Small intestine (tissue), 7 donors: ENCODE data around the gene LMOD1. TPM values are rescaled to one million over a fixed set of nuclear protein-coding genes. Genes with fewer than 3 reads are reported as not detected.
"Not testable (repeated sequence)": the region's sequence is repeated elsewhere in the genome, so short reads cannot be mapped to it uniquely, and the experiment has no call there.

Experiments used
- DNase-seq, 2 donors: peaks; one replicate each; pipeline versions ENCODE4 v3.0.0 to v3.0.0-alpha.2; 2013
- FAIRE-seq: peaks from 2 replicates; lab custom pipeline; 2012; peaks lifted over from hg19 to GRCh38; lab: Jason Lieb, UNC
- H3K27ac ChIP-seq, 3 donors: one replicate each; pipeline ENCODE4 v1.5.1; 2013; ENCODE audit warnings: low read length in 2 of 3, mild to moderate bottlenecking in 2 of 3, control low read depth in 1 of 3, inconsistent platforms in 1 of 3, low read depth in 1 of 3, moderate library complexity in 1 of 3
- H3K27me3 ChIP-seq, 3 donors: one replicate each; pipeline ENCODE4 v1.6.1; 2013; ENCODE audit warnings: low read length in 3 of 3, inconsistent platforms in 1 of 3; ENCODE audit not compliant: control insufficient read depth in 3 of 3, insufficient read depth in 3 of 3
- H3K36me3 ChIP-seq, 3 donors: one replicate each; pipeline ENCODE4 v1.6.1; 2013; ENCODE audit warnings: low read length in 3 of 3, inconsistent platforms in 1 of 3, low read depth in 1 of 3, mild to moderate bottlenecking in 1 of 3, moderate library complexity in 1 of 3; ENCODE audit not compliant: control insufficient read depth in 3 of 3, insufficient read depth in 2 of 3
- H3K4me1 ChIP-seq, 3 donors: one replicate each; pipeline ENCODE4 v1.6.1; 2013; ENCODE audit warnings: low read length in 2 of 3, inconsistent platforms in 1 of 3, low read depth in 1 of 3, mild to moderate bottlenecking in 1 of 3, moderate library complexity in 1 of 3; ENCODE audit not compliant: control insufficient read depth in 3 of 3, insufficient read depth in 2 of 3
- H3K4me3 ChIP-seq, 3 donors: one replicate each; pipeline ENCODE4 v1.5.1; 2013; ENCODE audit warnings: low read length in 3 of 3, control low read depth in 1 of 3, inconsistent platforms in 1 of 3, low read depth in 1 of 3, mild to moderate bottlenecking in 1 of 3, moderate library complexity in 1 of 3
- H3K9me3 ChIP-seq, 2 donors: one replicate each; pipeline ENCODE4 v1.6.1; 2013; ENCODE audit warnings: low read depth in 1 of 2, low read length in 1 of 2; ENCODE audit not compliant: control insufficient read depth in 2 of 2, insufficient read depth in 1 of 2
- WGBS, 3 donors: extraction: QIAGEN DNeasy Blood & Tissue Kit; methylation state at CpG; one replicate each; pipeline ENCODE4 v1.1.7; 2013; 5-methylcytosine and 5-hydroxymethylcytosine counted together
- polyA plus RNA-seq, 4 donors: library from polyadenylated mRNA; stranded (reverse) in 3 of 4; unstranded in 1 of 4; fragments of 200-250 nt in 3 of 4; fragments of 120-200 nt in 1 of 4; gene quantifications; one replicate each; pipeline versions ENCODE4 v1.2.1 to v1.2.3, GENCODE V29; 2013
- donor health status: healthy with polysubstance abuse.
- donor health status: control.
- donor health status: control.
- donor health status: Bipolar disorder and iron deficiency.
- donor health status: healthy.

The LMOD1 gene
- polyA plus RNA-seq, 4 donors: 1.1 to 39.6 (median 4.3) TPM

GRCh38 chr1:201876148-201876818 lies 70.1 kb downstream of the LMOD1 start:
- Histone ChIP-seq H3K27me3 (no peaks in the 10 kb centered on the region), H3K4me3 (no peak overlapping the region), H3K36me3 (peaks cover 3 to 47% (median 12%) of the 10 kb centered on the region in 3 donors), H3K27ac (no peak overlapping the region), H3K9me3 (no peaks in the 10 kb centered on the region), H3K4me1 (no peaks in the 10 kb centered on the region)
- FAIRE-seq: no peak
- DNase-seq: peak; percentile 24 to 37
- 43 to 62% (median 52%) methylated on average over 8 of the region's 8 CpGs for WGBS, 3 donors

- Histone ChIP-seq H3K36me3 (peaks cover 11 to 56% (median 24%) of the 10 kb centered on the region in 3 donors), H3K9me3 (no peaks in the 10 kb centered on the region), H3K4me3 (no peak overlapping the region), H3K4me1 (no peaks in the 10 kb centered on the region), H3K27ac (no peak overlapping the region), H3K27me3 (no peaks in the 10 kb centered on the region)
- 98 to 100% (median 100%) methylated on average over 1 of the region's 1 CpG for WGBS, 3 donors
- FAIRE-seq: no peak
- no peak for DNase-seq
Measured at GRCh38 chr1:201874672-201875071, 71.7 kb downstream of the LMOD1 start.

GRCh38 chr1:201870397-201870796 lies 76.0 kb downstream of the LMOD1 start:
- no peak for FAIRE-seq
- no peaks in the 10 kb centered on the region for H3K4me1 ChIP-seq
- no peak overlapping the region for H3K4me3 ChIP-seq
- H3K27ac ChIP-seq: no peak overlapping the region
- no peaks in the 10 kb centered on the region for H3K27me3 ChIP-seq
- 92 to 96% (median 95%) methylated on average over 10 of the region's 10 CpGs for WGBS, 3 donors
- no peak for DNase-seq
- no peaks in the 10 kb centered on the region for H3K9me3 ChIP-seq
- H3K36me3 ChIP-seq: peaks cover 17 to 63% (median 33%) of the 10 kb centered on the region in 3 donors

- Histone ChIP-seq H3K27me3 (no peaks in the 10 kb centered on the region), H3K27ac (no peak overlapping the region), H3K4me3 (no peak overlapping the region), H3K9me3 (no peaks in the 10 kb centered on the region), H3K4me1 (no peaks in the 10 kb centered on the region), H3K36me3 (peaks cover 11 to 39% (median 14%) of the 10 kb centered on the region in 3 donors)
- no peak for DNase-seq
- 85 to 95% (median 93%) methylated on average over 7 of the region's 7 CpGs for WGBS, 3 donors
- no peak for FAIRE-seq
Measured at GRCh38 chr1:201861448-201861847, 84.9 kb downstream of the LMOD1 start.

GRCh38 chr1:201859424-201859823 lies 86.9 kb downstream of the LMOD1 start:
- FAIRE-seq (no peak), DNase-seq (no peak)
- no peaks in the 10 kb centered on the region for H3K4me1 ChIP-seq
- H3K4me3 ChIP-seq: no peak overlapping the region
- WGBS, 3 donors: 87 to 97% (median 89%) methylated on average over 5 of the region's 5 CpGs
- no peaks in the 10 kb centered on the region for H3K27me3 ChIP-seq
- no peak overlapping the region for H3K27ac ChIP-seq
- peaks cover 14 to 37% (median 16%) of the 10 kb centered on the region in 3 donors for H3K36me3 ChIP-seq
- no peaks in the 10 kb centered on the region for H3K9me3 ChIP-seq

GRCh38 chr1:201856722-201857121 lies 89.6 kb downstream of the LMOD1 start:
- not testable (repeated sequence) for H3K9me3 ChIP-seq, DNase-seq, H3K4me3 ChIP-seq, FAIRE-seq, H3K4me1 ChIP-seq, H3K27ac ChIP-seq, H3K27me3 ChIP-seq
- 99 to 100% (median 100%) methylated on average over 2 of the region's 2 CpGs for WGBS, 3 donors
- H3K36me3 ChIP-seq: peaks cover 16 to 36% (median 17%) of the 10 kb centered on the region in 3 donors

GRCh38 chr1:201851949-201852348 lies 94.4 kb downstream of the LMOD1 start:
- Histone ChIP-seq H3K27me3 (no peaks in the 10 kb centered on the region), H3K4me1 (no peaks in the 10 kb centered on the region), H3K9me3 (no peaks in the 10 kb centered on the region), H3K36me3 (peaks cover 10 to 24% (median 17%) of the 10 kb centered on the region in 3 donors), H3K27ac (no peak overlapping the region), H3K4me3 (no peak overlapping the region)
- no peak for FAIRE-seq
- DNase-seq: no peak
- 82 to 98% (median 91%) methylated on average over 1 of the region's 1 CpG for WGBS, 3 donors

- Histone ChIP-seq H3K27ac (no peak overlapping the region), H3K36me3 (peaks cover 10 to 20% (median 11%) of the 10 kb centered on the region in 3 donors), H3K4me1 (no peaks in the 10 kb centered on the region), H3K9me3 (no peaks in the 10 kb centered on the region), H3K4me3 (no peak overlapping the region), H3K27me3 (no peaks in the 10 kb centered on the region)
- DNase-seq (peak in 1 of 2 donors; percentile 7), FAIRE-seq (no peak)
- 40 to 67% (median 62%) methylated on average over 1 of the region's 1 CpG for WGBS, 3 donors
Measured at GRCh38 chr1:201850053-201850397, 96.3 kb downstream of the LMOD1 start.
